K562 (cell line): ENCODE results near the gene PLOD1. TPM values are rescaled to one million over a fixed set of nuclear protein-coding genes. Genes with fewer than 3 reads are reported as not detected.
A peak's percentile ranks its signal among the peaks of the same experiment; 100 is the strongest.

Experiments used
- ATF7 ChIP-seq: fragments of 450-650 bp; IDR thresholded peaks from 2 replicates; pipeline ENCODE4 v1.7.1; 2014; ENCODE audit warnings: mild to moderate bottlenecking, moderate library complexity
- BMI1 ChIP-seq: fragments of 150-350 bp; IDR thresholded peaks from 2 replicates; pipeline ENCODE4 v1.6.1; 2014; ENCODE audit warnings: low read length
- EP400 ChIP-seq: fragments of 450-650 bp; IDR thresholded peaks from 2 replicates; pipeline ENCODE4 v1.6.1; 2017; ENCODE audit warnings: antibody characterized with exemption, mild to moderate bottlenecking, moderate library complexity
- FOXA1 ChIP-seq: fragments of 450-650 bp; IDR thresholded peaks from 2 replicates; pipeline ENCODE4 v1.6.1; 2016; ENCODE audit warnings: mild to moderate bottlenecking, borderline replicate concordance
- HNRNPK ChIP-seq: fragments of 200-400 bp; formaldehyde crosslinking; IDR thresholded peaks from one replicate; pipeline ENCODE4 v1.6.1; 2018; ENCODE audit warnings: mild to moderate bottlenecking, low read depth, low read length; ENCODE audit not compliant: poor library complexity, severe bottlenecking
- IRF1 ChIP-seq: sonication (generic); formaldehyde crosslinking; IDR thresholded peaks from 2 replicates; pipeline ENCODE4 v1.8.0; 2022; ENCODE audit warnings: missing genetic modification reagents, mild to moderate bottlenecking, borderline replicate concordance
- LEF1 ChIP-seq: fragments of 450-650 bp; IDR thresholded peaks from 2 replicates; pipeline ENCODE4 v1.6.1; 2016; ENCODE audit warnings: mild to moderate bottlenecking
- MLLT1 ChIP-seq, 2 experiments: fragments of 450-650 bp; IDR thresholded peaks; 2 replicates each; pipeline ENCODE4 v1.6.1; 2016
- NBN ChIP-seq: fragments of 450-650 bp; IDR thresholded peaks from 2 replicates; pipeline ENCODE4 v1.6.1; 2016; ENCODE audit warnings: low read depth, mild to moderate bottlenecking
- NFE2 ChIP-seq: IDR thresholded peaks from 2 replicates; pipeline ENCODE4 v1.6.1; 2014; ENCODE audit warnings: antibody characterized with exemption, low read depth
- NR0B1 ChIP-seq: fragments of 450-650 bp; IDR thresholded peaks from one replicate; pipeline ENCODE4 v1.6.1; 2018; ENCODE audit warnings: mild to moderate bottlenecking, moderate library complexity; ENCODE audit not compliant: partially characterized antibody
- NUFIP1 ChIP-seq: fragments of 450-650 bp; IDR thresholded peaks from 2 replicates; pipeline ENCODE4 v1.6.1; 2018; ENCODE audit not compliant: partially characterized antibody
- RUNX1 ChIP-seq: sonication (generic); IDR thresholded peaks from 2 replicates; pipeline ENCODE4 v1.6.1; 2016; ENCODE audit warnings: antibody characterized with exemption, low read depth
- TBL1XR1 ChIP-seq, 2 experiments: IDR thresholded peaks; 2 replicates each; pipeline ENCODE4 v1.6.1; 2012; ENCODE audit warnings: improper control_type of control experiment in 2 of 2, low read length in 2 of 2, mild to moderate bottlenecking in 1 of 2
- TCF7L2 ChIP-seq: fragments of 150-350 bp; IDR thresholded peaks from 2 replicates; pipeline ENCODE4 v1.6.1; 2016; ENCODE audit warnings: low read depth, mild to moderate bottlenecking, low read length, moderate library complexity
- THRA ChIP-seq: fragments of 450-650 bp; IDR thresholded peaks from 2 replicates; pipeline ENCODE4 v1.6.1; 2017; ENCODE audit warnings: mild to moderate bottlenecking, moderate library complexity
- YY1 ChIP-seq, 3 experiments: IDR thresholded peaks; 2 replicates each; pipeline ENCODE4 v1.6.1; 2011; ENCODE audit warnings: low read length in 2 of 3, mild to moderate bottlenecking in 2 of 3, moderate library complexity in 2 of 3, borderline replicate concordance in 1 of 3, control low read depth in 1 of 3, low read depth in 1 of 3; ENCODE audit not compliant: insufficient read depth in 3 of 3, insufficient replicate concordance in 2 of 3, control insufficient read depth in 1 of 3, insufficient read length in 1 of 3; ENCODE audit errors: extremely low read depth in 1 of 3
- ZBTB17 ChIP-seq: fragments of 450-650 bp; formaldehyde crosslinking; IDR thresholded peaks from 2 replicates; pipeline ENCODE4 v1.4.0; 2020; ENCODE audit warnings: mild to moderate bottlenecking
- ZC3H4 ChIP-seq: sonication (generic); formaldehyde crosslinking; IDR thresholded peaks from 2 replicates; pipeline ENCODE4 v1.9.0; 2021; ENCODE audit warnings: missing genetic modification reagents, borderline replicate concordance
- ZC3H8 ChIP-seq: fragments of 450-650 bp; IDR thresholded peaks from 2 replicates; pipeline ENCODE4 v1.6.1; 2017
- ZEB2 ChIP-seq: fragments of 450-650 bp; IDR thresholded peaks from 2 replicates; pipeline ENCODE4 v1.6.1; 2016
- ZKSCAN3 ChIP-seq: fragments of 250-450 bp; sonication (Bioruptor Pico); IDR thresholded peaks from 2 replicates; pipeline ENCODE4 v1.4.0; 2020
- ZNF12 ChIP-seq: sonication (generic); formaldehyde crosslinking; IDR thresholded peaks from 2 replicates; pipeline ENCODE4 v1.4.0; 2020; ENCODE audit warnings: mild to moderate bottlenecking, missing genetic modification reagents
- ZNF239 ChIP-seq: fragments of 250-450 bp; sonication (Bioruptor Pico); IDR thresholded peaks from 2 replicates; pipeline ENCODE4 v1.4.0; 2020; ENCODE audit warnings: mild to moderate bottlenecking
- ZNF644 ChIP-seq: fragments of 200-800 bp; sonication (Bioruptor generic); IDR thresholded peaks from 2 replicates; pipeline ENCODE4 v1.6.1; 2016; ENCODE audit warnings: low read depth, missing genetic modification characterization, missing compliant biosample characterization
- polyA plus RNA-seq, 8 experiments: library from polyadenylated mRNA; depleted of rRNA in 4 of 8; stranded (reverse) in 5 of 8; unstranded in 3 of 8; fragments of >200 nt; fragmentation: Nextera tagmentation in 2 of 8; fragmentation: Illumina TruSeq in 1 of 8; extraction: Ambion mirVana in 2 of 8; extraction: Trizol in 1 of 8; gene quantifications; 2 replicates each; pipeline versions ENCODE4 v1.2.1 to v1.2.3, GENCODE V29; 2011 to 2014; ENCODE audit warnings: inconsistent platforms in 1 of 8, missing spikeins in 1 of 8
- total RNA-seq, 7 experiments: library from RNA; depleted of rRNA in 6 of 7; stranded (reverse); fragments of >200 nt in 6 of 7; fragmentation: Illumina TruSeq in 2 of 7; extraction: Trizol in 2 of 7; gene quantifications; 2 replicates each; pipeline versions ENCODE4 v1.2.1 to v1.2.3, GENCODE V29; 2011 to 2021; ENCODE audit warnings: low replicate concordance in 1 of 7

The PLOD1 gene
- total and polyA plus RNA-seq, 9 of the 15 experiments (the other 6 are each of a cell fraction or from before 2014, with no cell fraction given): 16.6 to 90.8 (median 52.7) TPM

- no peak for TF ChIP-seq IRF1 (CRISPR knock-in tag)
- TF ChIP-seq MLLT1 (IDR thresholded peaks at IDR 0.05): no peak
- TF ChIP-seq EP400: no peak
- TF ChIP-seq TBL1XR1 (IDR thresholded peaks at IDR 0.05; ENCODE audit: low read length in 2 of 2): 0 out of 4 replicates have a peak, but pooled peaks of 1 of the 2 experiments have one; percentile 10
- no peak for TF ChIP-seq NUFIP1
- no peak for TF ChIP-seq NR0B1
- TF ChIP-seq NBN: peak; percentile 14; the same call in 1 of the 2 replicates
- no peak for TF ChIP-seq ZKSCAN3
- no peak for TF ChIP-seq ZNF12 (CRISPR knock-in tag)
- TF ChIP-seq YY1 (IDR thresholded peaks at IDR 0.05; ENCODE audit: borderline replicate concordance in 1 of 3, control insufficient read depth in 1 of 3, extremely low read depth in 1 of 3, insufficient read depth in 3 of 3, insufficient read length in 1 of 3, insufficient replicate concordance in 2 of 3, low read depth in 1 of 3, low read length in 2 of 3): peak in 1 of 3 experiments; percentile 22
- 0 out of 2 replicates have a peak, but pooled peaks have one; percentile 18 for TF ChIP-seq ATF7
- TF ChIP-seq TCF7L2: no peak
- no peak for TF ChIP-seq FOXA1
- no peak for TF ChIP-seq ZNF239 (CRISPR knock-in tag)
- TF ChIP-seq ZC3H8: no peak
- 0 out of 2 replicates have a peak, but pooled peaks have one; percentile 29 for TF ChIP-seq ZEB2
- TF ChIP-seq LEF1: 0 out of 2 replicates have a peak, but pooled peaks have one; percentile 10
- TF ChIP-seq HNRNPK: no peak
- TF ChIP-seq ZC3H4 (CRISPR knock-in tag): no peak
- no peak for TF ChIP-seq NFE2
- TF ChIP-seq THRA: no peak
- no peak for TF ChIP-seq RUNX1
- TF ChIP-seq ZNF644 (tag): no peak
- TF ChIP-seq ZBTB17 (CRISPR knock-in tag): no peak
- no peak for TF ChIP-seq BMI1
These were observed 79.8 kb downstream of the PLOD1 start (continued) for GRCh38 chr1:12014141-12014991.
